ENCODE results near the gene ZKSCAN7. TPM values are rescaled to one million over a fixed set of nuclear protein-coding genes. Genes with fewer than 3 reads are reported as not detected.

The ZKSCAN7 gene
- total and polyA plus RNA-seq, 5 donors = 1.9 to 3.6 (median 3.1) TPM

Other genes starting within 250 kb of the ZKSCAN7 start
- gene TCAIM, start 216.4 kb upstream of the ZKSCAN7 start, total RNA-seq = 10 to 100 TPM; 22.3 to 29.3 (median 28.3) TPM
- 18.3 TPM for gene TCAIM, start 216.4 kb upstream of the ZKSCAN7 start, polyA plus RNA-seq
- gene ZNF445, start 77.5 kb upstream of the ZKSCAN7 start, total RNA-seq = 10 to 100 TPM; 14.2 to 15.6 (median 14.9) TPM
- gene ZNF445, start 77.5 kb upstream of the ZKSCAN7 start, polyA plus RNA-seq = 5.7 TPM
- 1 to 10 TPM; 1.5 to 2.3 (median 2.0) TPM for gene ZNF660, start 29.8 kb downstream of the ZKSCAN7 start, total RNA-seq
- gene ZNF660, start 29.8 kb downstream of the ZKSCAN7 start, polyA plus RNA-seq = 1.0 TPM
- gene ZNF197, start 69.8 kb downstream of the ZKSCAN7 start, total RNA-seq = 10 to 100 TPM; 13.3 to 15.8 (median 13.8) TPM
- 6.7 TPM for gene ZNF197, start 69.8 kb downstream of the ZKSCAN7 start, polyA plus RNA-seq
- gene ZNF35, start 93.5 kb downstream of the ZKSCAN7 start, total RNA-seq = 10 to 100 TPM in 1 of 4 donors, 1 to 10 TPM in 3; 6.1 to 12.7 (median 7.7) TPM
- 3.5 TPM for gene ZNF35, start 93.5 kb downstream of the ZKSCAN7 start, polyA plus RNA-seq
- gene ZNF502, start 157.5 kb downstream of the ZKSCAN7 start, total RNA-seq = 1 to 10 TPM; 3.4 to 4.6 (median 4.0) TPM
- 2.0 TPM for gene ZNF502, start 157.5 kb downstream of the ZKSCAN7 start, polyA plus RNA-seq
- gene ZNF501, start 174.4 kb downstream of the ZKSCAN7 start, total RNA-seq = 1 to 10 TPM; 4.1 to 6.3 (median 5.7) TPM
- 1.9 TPM for gene ZNF501, start 174.4 kb downstream of the ZKSCAN7 start, polyA plus RNA-seq
- gene KIAA1143, start 206.4 kb downstream of the ZKSCAN7 start, total RNA-seq = 10 to 100 TPM; 26.9 to 31.6 (median 28.8) TPM
- gene KIAA1143, start 206.4 kb downstream of the ZKSCAN7 start, polyA plus RNA-seq = 17.2 TPM
- gene KIF15, start 206.6 kb downstream of the ZKSCAN7 start, total RNA-seq = 1 to 10 TPM in 2 of 4 donors, under 1 TPM in 2; 0.25 to 1.3 (median 0.71) TPM
- 0.29 TPM for gene KIF15, start 206.6 kb downstream of the ZKSCAN7 start, polyA plus RNA-seq

Data from right cardiac atrium (tissue), 5 donors.